Smooth muscle cell (in vitro differentiated cells): ENCODE measurements around the gene HELZ. TPM values are rescaled to one million over a fixed set of nuclear protein-coding genes. Genes with fewer than 3 reads are reported as not detected.

ENCODE experiments used
- polyA plus RNA-seq: library from polyadenylated mRNA; unstranded; fragments of >200 nt; fragmentation: Nextera tagmentation; extraction: Ambion mirVana; gene quantifications from 2 replicates; pipeline ENCODE4 v1.2.1, GENCODE V29; 2016
- small RNA-seq: library from RNA; depleted of rRNA; stranded (forward); fragments of <200 nt; gene quantifications from one replicate; pipeline ENCODE3, GENCODE V24; 2014
- total RNA-seq: library from RNA; depleted of rRNA; stranded (reverse); fragments of >200 nt; gene quantifications from 2 replicates; pipeline ENCODE4 v1.2.3, GENCODE V29; 2014

The HELZ gene
- total and polyA plus RNA-seq, 2 experiments from 2014 or later: 18.8 to 34.4 TPM

Small RNA genes lying within 50 kb of the gene (small RNA-seq; reads per million reads assigned to genes)
- gene AC007448.1 (not detected), gene RF00393 (not detected), gene RNA5SP447 (not detected)

Other genes with a start within 250 kb of the HELZ start
- not detected in 2 replicates for gene CACNG1, start 200.6 kb downstream of the HELZ start, total RNA-seq
- 0.73 TPM in 1 of 2 replicates, not detected in the other for gene CACNG1, start 200.6 kb downstream of the HELZ start, polyA plus RNA-seq
- 34.7 and 48.4 TPM in 2 replicates for gene PSMD12, start 121.4 kb upstream of the HELZ start, total RNA-seq
- 51.7 and 65.9 TPM in 2 replicates for gene PSMD12, start 121.4 kb upstream of the HELZ start, polyA plus RNA-seq
- 5.8 and 9.6 TPM in 2 replicates for gene PITPNC1, start 132.1 kb upstream of the HELZ start, total RNA-seq
- 12.5 and 17.4 TPM in 2 replicates for gene PITPNC1, start 132.1 kb upstream of the HELZ start, polyA plus RNA-seq